HG03571 (cell line): Measurements from ENCODE around the gene CRYGA.
"Not testable (repeated sequence)": the region's sequence is repeated elsewhere in the genome, so short reads cannot be mapped to it uniquely, and the experiment has no call there.

Experiments
- ATAC-seq: cut with Tn5 transposase; IDR thresholded peaks from one replicate; pipeline ENCODE4 v1.9.1; 2021; ENCODE audit not compliant: unreplicated experiment

Gene CRYGA

DNA sequence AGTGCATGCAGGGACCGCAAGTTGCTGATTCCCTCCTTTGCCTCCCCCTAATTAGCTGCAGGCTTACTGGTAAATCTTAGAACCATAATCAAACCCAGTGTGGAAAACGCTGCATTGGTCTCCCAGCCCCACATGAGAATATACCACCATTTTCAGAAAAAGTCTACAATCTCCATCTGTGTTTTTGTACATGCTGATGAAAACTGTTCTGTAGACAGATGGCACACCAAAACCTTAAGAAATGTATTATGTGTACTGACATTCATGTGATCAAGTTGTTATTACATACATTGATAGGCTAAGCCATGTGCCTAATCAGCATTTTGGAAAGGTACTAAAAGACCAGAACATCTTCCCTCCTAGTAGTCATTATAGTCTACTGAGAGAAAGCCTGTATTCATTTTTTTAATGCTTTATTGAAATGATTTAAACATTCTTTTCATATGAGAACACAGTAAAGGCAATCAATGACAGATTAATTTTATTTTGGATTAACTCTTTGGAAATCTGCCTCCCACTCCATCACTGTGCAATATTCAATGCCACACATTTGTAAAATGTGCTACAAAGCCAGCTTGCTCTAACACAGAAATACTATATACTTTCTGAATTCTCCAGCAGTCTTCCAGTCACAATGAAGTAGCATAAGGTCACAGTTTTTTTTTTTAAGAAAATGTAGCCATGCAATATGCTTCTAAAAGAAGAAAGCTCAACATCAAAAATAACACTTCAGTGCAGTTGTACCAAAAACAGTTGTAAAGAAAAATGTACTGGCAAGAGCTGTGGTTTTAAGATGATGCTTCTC lies 1.8 kb upstream of the CRYGA start:
- no peak for ATAC-seq

GRCh38 chr2:208156439-208156838 lies 7.0 kb downstream of the CRYGA start:
- no peak for ATAC-seq

DNA sequence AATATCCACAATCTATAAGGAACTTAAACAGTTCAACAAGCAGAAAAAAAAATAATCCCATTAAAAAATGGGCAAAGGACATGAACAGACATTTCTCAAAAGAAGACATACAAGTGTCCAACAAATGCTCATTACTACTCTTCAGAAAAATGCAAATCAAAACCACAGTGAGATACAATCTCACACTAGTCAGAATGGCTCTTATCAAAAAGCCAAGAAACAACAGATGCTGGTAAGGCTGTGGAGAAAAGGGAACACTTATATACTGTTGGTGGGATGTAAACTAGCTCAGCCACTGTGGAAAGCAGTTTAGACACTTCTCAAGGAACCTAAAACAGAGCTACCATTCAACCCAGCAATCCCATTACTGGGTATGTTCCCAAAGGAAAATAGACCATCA lies 10.2 kb downstream of the CRYGA start:
- ATAC-seq, result no peak

DNA sequence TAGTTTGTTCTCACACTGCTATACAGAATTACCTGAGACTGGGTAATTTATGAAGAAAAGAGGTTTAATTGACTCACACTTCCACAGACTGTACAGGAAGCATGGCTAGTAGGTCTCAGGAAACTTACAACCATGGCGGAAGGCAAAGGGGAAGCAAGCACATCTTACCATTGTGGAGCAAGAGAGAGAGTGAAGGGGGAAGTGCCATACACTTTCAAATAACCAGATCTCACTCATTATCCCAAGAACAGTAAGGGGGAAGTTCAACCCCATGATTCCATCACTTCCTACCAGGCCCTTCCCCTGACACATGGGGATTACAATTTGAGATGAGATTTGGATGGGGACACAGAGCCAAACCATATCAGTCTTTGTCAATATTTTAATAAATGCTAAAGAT lies 12.4 kb downstream of the CRYGA start:
- ATAC-seq, result no peak

DNA sequence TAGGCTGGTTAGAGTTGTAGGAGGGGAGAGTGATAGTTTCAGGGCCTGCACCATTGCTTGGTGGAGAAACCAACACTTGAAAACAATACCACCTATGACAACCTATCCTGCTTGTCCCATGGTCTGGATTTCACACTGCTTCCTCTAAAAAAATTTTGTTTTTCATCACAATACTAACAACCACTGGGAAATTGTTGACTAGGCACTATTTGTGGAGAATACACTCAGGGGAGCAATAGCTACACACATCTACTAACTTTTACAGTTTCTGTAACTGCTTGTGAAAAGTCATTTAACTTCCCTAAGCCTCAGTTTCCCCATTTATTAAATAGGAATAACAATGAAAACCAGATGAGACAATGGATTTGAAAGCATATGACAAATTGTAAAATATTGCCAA lies 13.3 kb downstream of the CRYGA start:
- ATAC-seq, result no peak

DNA sequence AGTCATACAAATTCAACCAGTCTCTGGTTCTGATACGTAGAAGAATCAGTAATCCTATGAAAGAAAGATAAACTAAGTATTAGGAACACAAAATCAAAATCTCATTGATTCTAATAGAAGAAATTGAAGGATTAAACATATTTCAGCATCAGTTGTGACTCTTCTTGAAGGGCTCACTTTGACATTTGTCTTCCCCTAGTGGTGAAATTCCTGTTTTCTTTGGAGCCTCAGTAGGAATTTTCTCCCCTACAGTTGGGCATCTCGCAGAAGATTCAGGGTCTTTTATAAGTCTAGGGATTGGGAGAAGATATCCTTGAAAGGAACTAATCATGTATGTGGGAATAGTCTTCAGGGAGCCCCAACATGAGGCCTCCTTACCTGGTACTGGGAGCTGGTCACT lies 14.6 kb downstream of the CRYGA start:
- ATAC-seq, result no peak

DNA sequence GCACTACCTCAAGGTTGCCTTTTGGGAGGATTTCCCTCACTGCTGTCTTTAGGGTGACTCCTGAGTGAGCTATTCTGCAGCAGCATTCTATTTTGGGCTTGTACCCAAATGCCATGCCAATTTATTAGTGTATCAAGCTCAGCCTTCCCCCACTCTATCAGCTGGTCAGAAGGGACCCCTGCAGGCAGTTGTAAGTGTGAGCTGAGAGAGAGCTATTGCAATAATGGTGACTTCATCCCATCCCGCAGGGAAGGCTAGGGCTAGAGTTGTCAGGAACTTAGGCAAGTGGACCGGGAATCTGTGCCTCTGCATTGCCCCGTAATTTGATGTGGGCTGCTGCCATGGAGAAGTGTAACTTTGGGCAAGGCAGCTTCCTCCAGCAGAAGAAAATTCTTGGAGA lies 15.6 kb downstream of the CRYGA start:
- no peak for ATAC-seq

- no peak for ATAC-seq
Observed at GRCh38 chr2:208147008-208147407, 16.4 kb downstream of the CRYGA start.

DNA sequence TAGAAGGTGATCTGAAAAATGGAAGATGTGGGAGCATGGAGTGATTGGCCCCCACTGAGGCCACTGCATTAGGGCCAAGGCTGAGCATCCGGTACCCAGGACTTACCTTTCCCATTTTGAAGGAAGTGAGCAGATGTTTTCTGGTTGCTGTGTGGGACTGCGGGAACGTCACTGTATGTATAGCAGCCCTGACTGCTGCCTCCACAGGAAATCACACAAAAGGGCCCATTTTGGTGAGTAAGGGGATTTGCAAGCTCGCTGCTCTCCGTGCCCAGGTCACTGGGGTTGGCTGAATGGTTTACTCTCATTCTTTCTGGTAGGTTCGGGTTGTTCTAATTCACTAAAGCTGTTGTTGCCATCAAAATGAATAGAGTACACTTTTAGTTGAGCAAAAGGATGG lies 17.4 kb downstream of the CRYGA start, which contains the start of gene CRYGB:
TSS of gene CRYGB (minus strand) at position 153 of the 400 bp plus-strand sequence. CDS start at position 115, 38 bp downstream.
- no peak for ATAC-seq

DNA sequence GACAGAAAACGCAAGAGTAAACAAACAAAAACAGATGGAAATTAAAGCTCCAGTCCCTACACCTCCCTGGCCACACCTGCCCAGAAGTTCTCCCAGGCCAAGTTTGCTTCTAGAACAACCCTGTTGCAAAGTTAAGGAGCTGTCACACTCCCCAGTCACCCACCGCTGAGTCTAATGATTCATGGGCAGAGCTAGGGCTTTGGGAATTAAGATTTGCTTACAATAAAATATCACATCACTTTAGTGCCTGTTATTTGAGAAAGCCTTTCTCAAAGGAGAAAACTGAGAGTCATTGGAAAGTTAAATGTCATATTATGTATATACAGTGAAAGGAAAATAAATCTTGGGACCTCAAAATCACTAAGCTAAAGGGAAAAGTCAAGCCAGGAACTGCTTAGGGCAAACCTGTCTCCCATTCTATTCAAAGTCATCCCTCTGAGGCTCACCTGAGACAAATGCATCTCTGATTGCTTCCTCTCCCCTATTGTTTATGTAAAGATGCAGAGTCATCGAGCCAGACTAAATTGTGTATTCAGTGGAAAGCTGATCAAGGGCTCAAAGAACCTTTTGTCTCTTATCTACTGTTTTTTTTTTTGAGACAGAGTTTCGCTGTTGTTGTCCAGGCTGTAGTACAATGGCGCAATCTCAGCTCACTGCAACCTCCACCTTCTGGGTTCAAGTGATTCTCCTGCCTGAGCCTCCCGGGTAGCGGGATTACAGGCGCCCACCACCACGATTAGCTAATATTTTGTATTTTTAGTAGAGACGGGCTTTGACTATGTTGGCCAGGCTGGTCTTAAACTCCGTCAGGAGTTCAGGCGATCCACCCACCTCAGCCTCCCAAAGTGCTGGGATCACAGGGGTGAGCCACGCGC lies 20.2 kb downstream of the CRYGA start:
- no peak for ATAC-seq

DNA sequence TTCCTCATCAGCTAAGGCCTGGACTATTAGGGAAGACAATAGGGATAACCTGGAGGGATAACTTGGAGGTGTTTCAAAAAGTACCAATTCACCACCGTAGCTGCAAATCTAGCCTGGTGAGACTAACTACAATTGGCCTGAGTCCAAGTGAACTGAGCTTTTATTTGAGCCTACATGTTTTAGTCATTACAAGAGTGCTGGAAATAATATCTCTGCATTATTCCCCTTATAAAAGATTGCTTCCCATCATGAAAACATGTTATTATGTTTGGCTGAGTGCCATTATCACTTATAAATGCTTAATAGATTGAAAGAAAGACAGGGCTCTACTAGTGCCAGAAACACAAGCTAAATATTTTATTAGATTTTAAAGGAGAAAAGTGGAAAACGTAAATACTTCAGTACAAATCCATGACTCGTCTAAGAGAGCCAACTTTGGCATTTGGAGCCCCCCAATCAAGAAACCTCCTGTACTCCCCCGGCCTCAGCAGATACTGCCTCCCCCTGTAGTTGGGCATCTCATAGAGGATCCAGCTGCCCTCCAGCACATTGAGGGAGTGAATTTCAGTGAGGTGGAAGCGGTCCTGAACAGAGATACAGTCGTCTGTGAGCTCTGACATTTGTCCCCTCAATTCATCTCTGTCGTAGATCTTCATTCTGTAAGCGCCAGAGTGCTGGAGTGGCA lies 21.0 kb downstream of the CRYGA start:
- ATAC-seq, result no peak

GRCh38 chr2:208139447-208139846 lies 23.9 kb downstream of the CRYGA start:
- no peak for ATAC-seq

DNA sequence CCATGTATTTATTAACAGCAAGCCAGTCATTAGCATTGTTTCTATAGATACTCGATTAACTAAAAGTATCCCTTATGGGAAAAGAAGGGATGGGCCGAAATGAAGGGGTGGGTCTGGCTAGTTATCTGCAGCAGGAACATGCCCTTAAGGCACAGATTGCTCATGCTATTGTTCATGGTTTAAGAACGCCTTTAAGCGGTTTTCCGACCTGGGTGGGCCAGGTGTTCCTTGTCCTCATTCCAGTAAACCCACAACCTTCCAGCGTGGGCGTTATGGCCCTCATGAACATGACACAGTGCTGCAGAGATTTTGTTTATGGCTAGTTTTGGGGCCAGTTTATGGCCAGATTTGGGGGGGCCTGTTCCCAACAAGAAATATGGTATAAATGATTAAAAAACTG lies 25.1 kb downstream of the CRYGA start:
- not testable (repeated sequence) for ATAC-seq

DNA sequence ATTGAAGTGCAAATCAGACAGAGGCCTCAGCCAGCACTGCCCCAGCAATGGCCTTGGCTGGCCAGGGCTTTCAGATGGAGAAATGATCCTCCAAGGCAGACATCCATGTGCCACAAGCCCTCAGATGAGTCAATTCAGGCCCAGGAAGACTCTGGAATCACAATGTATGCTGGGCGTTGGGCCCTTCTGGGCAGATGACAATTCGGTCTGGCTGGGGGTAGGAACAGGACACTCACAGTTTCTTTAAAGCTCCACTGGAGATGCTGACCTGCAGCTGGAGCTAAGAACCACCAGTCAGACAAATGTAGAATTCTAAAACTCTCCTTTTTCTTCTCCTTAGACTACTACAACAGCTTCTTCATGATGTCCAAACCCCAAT lies 26.7 kb downstream of the CRYGA start:
- ATAC-seq, result no peak

GRCh38 chr2:208135794-208136715 lies 27.3 kb downstream of the CRYGA start:
- no peak for ATAC-seq

DNA sequence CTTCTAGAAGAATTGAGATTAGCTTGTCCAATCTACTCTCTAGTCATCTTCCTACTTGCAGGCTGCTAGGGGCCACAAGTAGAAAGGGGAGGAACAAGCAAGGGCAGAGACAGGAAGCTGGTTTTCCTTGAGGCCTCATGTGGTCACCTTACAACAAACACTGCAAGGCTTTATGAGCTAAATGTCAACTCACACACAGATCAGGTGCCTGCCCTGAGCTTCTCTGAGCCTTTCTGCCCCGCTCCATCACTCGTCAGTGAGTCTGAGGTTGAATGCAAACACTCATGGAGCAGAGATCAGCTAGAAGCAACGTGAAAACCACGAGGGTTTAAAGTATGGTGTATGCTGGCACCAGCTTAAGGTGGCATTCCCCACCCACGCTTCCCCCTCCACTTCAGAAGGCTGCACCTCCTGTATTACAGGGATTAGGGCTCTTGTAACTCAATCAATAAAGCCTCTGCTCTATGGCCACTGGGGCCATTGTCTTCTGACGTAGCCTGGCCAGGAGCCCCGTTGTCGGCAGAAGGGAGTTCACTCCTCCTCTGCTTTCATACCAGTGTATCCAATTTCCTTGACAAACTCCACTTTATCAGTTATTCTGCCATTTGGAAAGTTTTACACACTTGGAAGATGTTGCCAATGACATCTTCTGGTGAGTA lies 28.3 kb downstream of the CRYGA start:
- ATAC-seq, result no peak

GRCh38 chr2:208130712-208131110 lies 32.7 kb downstream of the CRYGA start:
- ATAC-seq, result no peak

DNA sequence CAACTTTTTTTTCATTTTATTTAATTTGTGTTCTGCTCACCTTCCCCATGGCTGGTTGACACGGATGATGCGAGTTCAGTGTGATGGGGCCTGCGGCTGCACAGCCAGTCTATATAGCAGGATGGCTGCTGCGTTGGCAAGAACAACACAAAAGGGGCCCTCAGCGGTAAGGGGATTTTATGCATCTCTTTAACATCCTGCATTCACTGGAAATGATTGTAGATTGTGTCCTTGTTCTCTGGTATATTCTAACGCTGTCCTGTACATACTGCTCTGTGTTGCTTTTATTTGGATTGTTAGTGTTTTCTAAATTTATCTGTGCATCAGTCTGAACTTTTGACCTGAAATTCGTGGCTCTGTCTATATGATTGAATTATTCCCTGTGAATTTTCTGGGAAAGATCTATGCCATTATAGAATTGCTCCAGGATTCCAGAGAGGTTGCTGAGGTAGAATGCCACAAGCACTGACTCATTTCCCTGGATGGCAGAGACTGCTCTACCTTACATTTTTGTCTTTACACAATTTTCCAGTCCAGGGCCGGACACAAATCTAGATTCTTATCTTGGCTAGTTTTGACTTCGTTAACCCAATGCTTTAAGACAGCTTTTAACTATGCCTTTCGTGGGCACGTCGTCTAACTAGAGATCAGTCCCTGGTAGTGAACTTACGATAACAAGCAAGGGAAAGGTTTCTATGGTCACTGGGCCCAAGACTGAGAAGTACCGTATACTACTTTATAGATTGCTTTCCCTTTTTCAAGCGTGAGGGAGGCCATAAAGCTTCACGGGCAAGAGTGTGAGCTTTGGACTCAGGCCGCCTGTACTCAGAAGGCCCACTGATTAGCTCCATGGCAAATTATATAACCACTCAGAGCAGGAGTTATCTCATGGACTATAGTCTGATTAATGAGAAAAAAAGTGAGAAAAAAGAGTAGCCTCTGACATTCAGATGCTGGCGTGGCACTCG lies 33.4 kb downstream of the CRYGA start, which contains the start of gene CRYGC:
TSS of gene CRYGC (minus strand) at position 85 of the 968 bp plus-strand sequence. CDS start at position 49, 36 bp downstream.
- no peak for ATAC-seq

DNA sequence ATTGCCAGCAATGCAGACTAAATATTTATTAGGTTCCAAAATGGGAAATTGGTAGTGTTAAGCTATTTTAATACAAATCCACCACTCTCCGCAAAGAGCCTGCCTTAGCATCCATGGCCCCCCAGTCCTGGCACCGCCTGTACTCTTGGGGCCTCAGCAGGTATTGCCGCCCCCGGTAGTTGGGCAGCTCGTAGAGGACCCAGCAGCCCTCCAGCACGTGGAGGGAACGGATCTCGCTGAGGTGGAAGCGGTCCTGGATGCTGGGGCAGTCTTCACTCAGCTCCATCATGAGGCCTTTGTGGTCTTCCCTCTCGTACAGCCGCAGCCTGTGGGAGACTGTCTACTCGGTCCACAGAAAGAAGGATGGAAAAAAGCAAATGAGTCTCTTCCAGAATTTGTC lies 35.3 kb downstream of the CRYGA start:
- ATAC-seq, result no peak
